Activated CD4-positive, alpha-beta T cell treated with anti-CD3 and anti-CD28 coated beads, Interleukin-2, Interleukin-4, amounts not matched to agents 100 ng/mL and 50 ng/mL, durations not matched to agents 16 hours and 8 hours (primary cell): Measurements from ENCODE around the gene CDK12.
"Not testable (repeated sequence)": the region's sequence is repeated elsewhere in the genome, so short reads cannot be mapped to it uniquely, and the experiment has no call there.

ENCODE experiments used
- DNase-seq: peaks from one replicate; pipeline ENCODE4 v3.0.0-alpha.2; 2020; ENCODE audit warnings: low spot score

Gene CDK12

GRCh38 chr17:39461113-39461925 is at the start of gene CDK12:
CDK12 (plus strand) TSS chr17:39461486; CDS start chr17:39462072, 586 bp downstream.
- peak; percentile 98 for DNase-seq

DNA sequence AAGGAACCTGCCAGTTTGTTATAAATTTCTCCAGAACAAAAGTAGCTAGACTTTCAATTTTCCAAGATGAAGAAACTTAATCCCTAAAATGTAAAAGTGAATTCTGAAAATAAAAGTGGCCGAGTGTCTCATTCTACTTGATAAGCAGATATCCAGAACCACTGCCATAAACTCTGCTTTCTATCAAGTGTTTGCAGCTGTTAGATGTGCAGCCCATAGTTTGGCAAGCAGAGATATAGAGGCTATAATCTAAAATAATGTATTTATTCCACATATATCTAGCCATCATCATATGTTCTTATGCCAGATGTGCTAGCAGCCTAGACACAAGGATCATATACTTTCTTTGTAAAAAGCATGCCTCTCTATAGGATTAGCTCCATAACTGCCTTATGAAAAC is 45.1 kb upstream of the CDK12 start:
- no peak for DNase-seq

GRCh38 chr17:39429600-39429999 is 31.7 kb upstream of the CDK12 start:
- no peak for DNase-seq

DNA sequence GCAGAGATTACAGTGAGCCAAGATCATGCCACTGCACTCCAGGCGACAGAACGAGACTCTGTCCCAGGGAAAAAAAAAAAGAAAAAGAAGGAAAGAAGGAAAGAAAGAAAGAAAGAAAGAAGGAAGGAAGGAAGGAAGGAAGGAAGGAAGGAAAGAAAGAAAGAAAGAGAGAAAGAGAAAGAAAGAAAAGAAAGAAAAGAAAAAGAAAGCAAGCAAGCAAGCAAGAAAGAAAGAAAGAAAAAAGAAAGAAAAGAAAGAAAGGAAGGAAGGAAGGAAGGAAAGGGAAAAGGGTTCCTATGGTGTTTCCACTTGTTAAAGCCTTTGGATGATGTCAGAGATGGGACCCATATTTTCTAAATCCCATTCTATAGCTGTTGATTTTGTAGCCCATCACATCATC is 21.4 kb upstream of the CDK12 start:
- DNase-seq: not testable (repeated sequence)

DNA sequence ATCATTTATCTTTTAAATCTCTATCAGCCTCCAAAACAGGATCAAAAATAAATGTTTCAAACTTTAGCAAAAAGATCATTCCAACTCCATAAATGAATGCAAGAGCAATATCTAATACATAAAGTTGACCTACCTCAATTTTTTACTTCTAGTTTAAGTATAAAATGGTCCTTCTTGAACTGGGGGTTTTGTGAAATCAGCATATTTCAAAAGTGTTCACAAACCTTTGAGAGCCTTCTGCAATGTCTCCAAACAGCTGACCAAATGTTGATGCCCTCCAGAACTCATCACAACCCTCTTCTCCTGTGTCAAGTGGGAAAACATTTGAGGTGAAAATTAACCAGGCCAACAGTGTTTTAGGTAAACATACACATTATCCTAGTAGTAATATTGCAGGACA is 18.0 kb upstream of the CDK12 start:
- no peak for DNase-seq

DNA sequence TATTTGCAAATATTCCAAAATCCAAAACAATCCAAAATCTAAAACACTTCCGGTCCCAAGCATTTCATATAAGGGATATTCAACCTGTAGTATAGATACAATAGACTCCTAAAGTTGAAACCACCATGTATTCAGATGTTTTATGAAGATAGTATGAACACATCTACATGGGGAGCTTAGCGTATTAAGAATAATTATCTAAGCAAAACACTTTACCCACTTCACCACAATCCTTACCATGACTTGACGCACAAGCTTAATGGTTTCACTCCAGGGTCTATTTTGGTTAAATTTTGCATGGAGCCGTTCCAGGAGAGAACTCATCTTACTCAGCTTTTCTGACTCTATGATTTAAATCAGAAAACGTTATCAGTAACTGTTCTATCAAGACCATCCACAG is 13.7 kb upstream of the CDK12 start:
- no peak for DNase-seq

DNA sequence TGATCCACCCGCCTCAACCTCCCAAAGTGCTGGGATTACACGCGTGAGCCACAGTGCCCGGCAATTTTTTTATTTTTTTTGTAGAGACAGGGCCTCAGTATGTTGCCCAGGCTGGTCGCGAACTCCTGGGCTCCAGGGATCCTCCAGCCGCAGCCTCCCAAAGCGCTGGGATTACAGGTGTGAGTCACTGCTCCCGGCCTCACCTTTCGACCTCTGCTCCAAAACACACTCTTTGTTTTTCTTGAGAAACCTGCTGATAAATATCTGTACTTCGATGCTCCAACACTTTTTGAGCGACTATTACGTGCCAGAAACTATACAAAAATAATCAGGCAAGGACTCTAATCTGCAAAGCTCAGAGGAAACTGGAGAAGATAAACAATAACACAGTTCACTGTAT is 11.2 kb upstream of the CDK12 start:
- no peak for DNase-seq

DNA sequence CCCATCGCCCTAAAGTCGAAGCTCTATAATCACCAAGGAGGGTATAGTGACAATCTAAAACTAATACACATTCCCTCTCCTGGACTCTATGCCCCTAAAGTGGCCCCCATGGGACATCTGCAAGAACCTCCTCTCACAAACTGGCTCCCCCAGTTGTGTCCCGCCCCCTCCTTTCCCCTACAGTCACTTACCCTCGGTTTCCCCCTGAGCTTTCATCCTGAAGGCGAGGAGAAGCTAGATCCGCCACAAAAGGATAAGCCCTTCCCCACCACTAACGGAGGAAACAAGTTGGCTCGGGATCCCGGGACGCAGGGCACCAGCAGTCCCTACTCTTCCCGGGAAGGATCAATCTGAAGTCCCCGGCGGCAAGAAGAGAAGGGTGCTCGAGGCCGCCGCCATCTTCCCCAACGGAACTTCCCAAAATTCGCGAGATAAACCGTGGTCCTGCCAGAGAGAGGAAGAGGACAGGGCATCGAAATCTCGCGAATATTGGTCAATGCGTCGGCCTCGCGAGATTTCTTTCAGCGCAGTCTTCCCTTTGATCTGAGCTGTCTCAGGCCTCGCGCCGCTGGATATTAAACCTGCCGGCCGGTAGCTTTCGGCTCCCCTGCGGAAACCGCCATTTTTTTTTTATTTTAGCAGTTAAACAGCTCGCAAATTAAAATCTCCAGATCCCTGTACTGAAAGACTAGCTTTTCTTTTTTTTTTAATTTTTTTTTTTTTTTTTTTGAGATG is 10.3 kb upstream of the CDK12 start, which contains the start of gene MED1:
TSS of gene MED1 (minus strand) at position 417 of the 735 bp plus-strand sequence. CDS start at position 216, 201 bp downstream.
- DNase-seq: peak; percentile 98

DNA sequence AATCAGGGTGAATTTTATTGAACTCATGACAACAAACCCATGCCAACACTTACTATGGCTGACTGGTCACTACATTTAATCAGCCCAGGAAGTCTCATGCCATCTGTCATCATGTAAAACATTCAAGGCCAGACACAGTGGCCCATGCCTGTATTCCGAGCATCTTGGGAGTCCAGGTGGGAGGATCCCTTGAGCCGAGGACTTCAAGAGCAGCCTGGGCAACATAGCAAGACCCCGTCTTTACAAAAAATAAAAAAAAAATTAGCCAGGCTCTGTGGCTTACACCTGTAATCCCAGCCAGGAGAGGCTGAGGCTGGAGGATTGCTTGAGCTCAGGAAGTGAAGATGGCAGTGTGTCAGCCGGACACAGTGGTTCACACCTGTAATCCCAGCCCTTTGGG is 5.4 kb upstream of the CDK12 start:
- DNase-seq: no peak

DNA sequence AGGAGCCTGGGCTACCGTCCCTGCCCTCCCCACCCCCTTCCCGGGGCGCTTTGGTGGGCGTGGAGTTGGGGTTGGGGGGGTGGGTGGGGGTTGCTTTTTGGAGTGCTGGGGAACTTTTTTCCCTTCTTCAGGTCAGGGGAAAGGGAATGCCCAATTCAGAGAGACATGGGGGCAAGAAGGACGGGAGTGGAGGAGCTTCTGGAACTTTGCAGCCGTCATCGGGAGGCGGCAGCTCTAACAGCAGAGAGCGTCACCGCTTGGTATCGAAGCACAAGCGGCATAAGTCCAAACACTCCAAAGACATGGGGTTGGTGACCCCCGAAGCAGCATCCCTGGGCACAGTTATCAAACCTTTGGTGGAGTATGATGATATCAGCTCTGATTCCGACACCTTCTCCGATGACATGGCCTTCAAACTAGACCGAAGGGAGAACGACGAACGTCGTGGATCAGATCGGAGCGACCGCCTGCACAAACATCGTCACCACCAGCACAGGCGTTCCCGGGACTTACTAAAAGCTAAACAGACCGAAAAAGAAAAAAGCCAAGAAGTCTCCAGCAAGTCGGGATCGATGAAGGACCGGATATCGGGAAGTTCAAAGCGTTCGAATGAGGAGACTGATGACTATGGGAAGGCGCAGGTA is 762 bp downstream of the CDK12 start:
- DNase-seq: peak; percentile 9

- peak; percentile 10 for DNase-seq
Measured at GRCh38 chr17:39462631-39463375, 1.5 kb downstream of the CDK12 start.

- DNase-seq: not testable (repeated sequence)
Measured at GRCh38 chr17:39464639-39465181, 3.4 kb downstream of the CDK12 start.

DNA sequence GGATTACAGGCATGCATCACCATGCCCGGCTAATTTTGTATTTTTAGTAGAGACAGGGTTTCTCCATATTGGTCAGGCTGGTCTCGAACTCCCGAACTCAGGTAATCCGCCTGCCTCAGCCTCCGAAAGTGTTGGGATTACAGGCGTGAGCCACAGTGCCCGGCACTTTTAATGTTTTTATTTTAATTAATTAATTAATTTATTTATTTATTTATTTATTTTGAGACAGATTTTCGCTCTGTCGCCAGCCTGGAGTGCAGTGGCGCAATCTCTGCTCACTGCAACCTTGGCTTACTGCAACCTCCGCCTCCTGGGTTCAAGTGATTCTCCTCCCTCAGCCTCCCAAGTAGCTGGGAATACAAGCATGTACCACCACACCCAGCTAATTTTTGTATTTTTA is 7.3 kb downstream of the CDK12 start:
- not testable (repeated sequence) for DNase-seq

- DNase-seq: no peak
Measured at GRCh38 chr17:39473310-39473709, 12.0 kb downstream of the CDK12 start.

DNA sequence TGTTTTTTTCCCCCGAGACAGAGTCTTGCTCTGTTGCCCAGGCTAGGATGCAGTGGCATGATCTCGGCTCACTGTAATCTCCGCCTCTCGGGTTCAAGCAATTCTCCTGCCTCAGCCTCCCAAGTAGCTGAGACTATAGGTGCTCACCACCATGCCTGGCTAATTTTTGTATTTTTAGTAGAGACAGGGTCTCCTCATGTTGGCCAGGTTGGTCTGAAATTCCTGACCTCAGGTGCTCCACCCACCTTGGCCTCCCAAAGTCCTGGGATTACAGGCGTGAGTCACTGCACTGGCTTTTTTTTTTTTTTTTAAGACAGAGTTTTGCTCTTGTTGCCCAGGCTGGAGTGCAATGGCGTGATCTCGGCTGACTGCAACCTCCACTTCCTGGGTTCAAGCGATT is 18.3 kb downstream of the CDK12 start:
- DNase-seq: not testable (repeated sequence)

- no peak for DNase-seq
Measured at GRCh38 chr17:39483506-39483905, 22.2 kb downstream of the CDK12 start.

DNA sequence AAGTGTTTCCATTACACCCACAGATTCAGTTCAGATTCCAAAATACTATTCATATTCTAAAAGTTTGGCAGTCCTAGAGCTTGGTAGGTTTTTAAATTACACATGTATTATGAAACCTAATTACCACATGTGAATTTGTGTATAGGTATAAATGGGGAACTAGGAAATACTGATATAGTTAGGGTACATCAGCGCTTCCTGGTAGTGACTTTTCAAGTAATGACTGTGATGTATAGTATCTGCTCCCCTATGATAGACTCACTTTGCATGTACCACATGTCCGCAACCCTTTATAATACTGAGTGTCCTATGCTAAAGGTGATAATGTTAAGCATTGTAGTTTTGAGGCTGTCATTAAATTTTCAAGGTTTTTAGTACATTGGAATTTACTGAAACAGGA is 22.9 kb downstream of the CDK12 start:
- DNase-seq: no peak

DNA sequence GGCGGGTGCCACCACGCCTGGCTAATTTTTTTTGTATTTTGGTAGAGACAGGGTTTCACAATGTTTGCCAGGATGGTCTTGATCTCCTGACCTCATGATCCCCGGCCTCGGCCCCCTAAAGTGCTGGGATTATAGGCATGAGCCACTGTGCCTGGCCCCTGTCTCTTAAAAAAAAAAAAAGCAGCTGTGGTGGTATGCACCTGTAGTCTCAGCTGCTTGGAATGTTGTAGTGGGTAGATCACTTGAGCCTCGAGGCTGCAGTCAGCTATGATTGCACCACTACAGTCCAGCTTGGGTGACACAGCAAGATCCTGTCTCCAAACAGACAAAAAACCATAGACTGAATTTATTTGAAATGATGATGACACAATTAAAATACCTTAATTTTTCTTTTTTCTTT is 24.3 kb downstream of the CDK12 start:
- DNase-seq: no peak

DNA sequence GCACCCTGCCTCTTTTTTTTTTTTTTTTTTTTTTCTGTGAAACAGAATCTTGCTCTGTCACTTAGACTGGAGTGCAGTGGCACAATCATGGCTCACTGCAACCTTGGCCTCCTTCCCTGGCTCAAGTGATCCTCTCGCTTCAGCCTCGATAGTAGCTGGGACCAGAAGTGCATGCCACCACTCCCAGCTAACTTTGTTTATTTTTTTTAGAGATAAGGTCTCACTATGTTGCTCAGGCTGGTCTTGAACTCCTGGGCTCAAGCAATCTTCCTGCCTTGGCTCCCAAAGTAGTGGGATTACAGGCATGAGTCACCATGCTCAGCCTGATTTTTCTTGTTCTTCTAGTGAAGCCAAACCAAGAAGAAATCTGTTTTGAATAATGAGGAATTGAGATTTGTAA is 25.0 kb downstream of the CDK12 start:
- no peak for DNase-seq

GRCh38 chr17:39487490-39487889 is 26.2 kb downstream of the CDK12 start:
- not testable (repeated sequence) for DNase-seq

DNA sequence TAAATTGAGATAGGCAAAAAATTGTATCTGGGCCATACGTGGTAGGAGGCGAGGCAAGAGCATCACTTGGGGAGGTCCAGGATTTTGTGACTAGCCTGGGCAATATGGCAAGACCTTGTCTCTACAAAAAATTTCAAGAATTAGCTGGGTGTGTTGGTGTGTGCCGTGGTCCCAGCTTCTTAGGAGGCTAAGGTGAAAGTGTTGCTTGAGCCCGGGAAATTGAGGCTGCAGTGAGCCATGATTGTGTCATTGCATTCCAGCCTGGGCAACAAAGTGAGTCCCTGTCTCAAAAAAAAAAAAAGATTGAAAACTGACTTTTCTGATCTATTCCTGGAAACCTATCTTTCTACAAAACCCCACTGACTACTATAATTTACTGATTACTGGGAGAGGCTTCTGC is 26.7 kb downstream of the CDK12 start:
- no peak for DNase-seq

DNA sequence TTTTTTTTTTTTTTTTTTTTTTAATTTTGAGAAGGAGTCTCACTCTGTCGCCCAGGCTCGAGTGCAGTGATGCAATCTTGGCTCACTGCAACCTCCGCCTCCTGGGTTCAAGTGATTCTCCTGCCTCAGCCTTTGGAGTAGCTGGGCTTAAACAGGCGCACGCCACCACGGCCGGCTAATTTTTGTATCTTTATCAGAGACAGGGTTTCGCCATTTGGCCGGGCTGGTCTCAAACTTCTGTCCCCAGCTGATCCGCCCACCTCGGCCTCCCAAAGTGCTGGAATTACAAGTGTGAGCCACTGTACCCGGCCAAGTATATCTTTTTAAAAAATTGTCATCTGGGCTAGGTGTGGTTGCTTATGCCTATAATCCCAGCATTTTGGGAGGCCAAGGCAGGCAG is 35.6 kb downstream of the CDK12 start:
- DNase-seq: not testable (repeated sequence)
